Measurements from ENCODE around the gene ANKFN1.

Gene ANKFN1

DNA sequence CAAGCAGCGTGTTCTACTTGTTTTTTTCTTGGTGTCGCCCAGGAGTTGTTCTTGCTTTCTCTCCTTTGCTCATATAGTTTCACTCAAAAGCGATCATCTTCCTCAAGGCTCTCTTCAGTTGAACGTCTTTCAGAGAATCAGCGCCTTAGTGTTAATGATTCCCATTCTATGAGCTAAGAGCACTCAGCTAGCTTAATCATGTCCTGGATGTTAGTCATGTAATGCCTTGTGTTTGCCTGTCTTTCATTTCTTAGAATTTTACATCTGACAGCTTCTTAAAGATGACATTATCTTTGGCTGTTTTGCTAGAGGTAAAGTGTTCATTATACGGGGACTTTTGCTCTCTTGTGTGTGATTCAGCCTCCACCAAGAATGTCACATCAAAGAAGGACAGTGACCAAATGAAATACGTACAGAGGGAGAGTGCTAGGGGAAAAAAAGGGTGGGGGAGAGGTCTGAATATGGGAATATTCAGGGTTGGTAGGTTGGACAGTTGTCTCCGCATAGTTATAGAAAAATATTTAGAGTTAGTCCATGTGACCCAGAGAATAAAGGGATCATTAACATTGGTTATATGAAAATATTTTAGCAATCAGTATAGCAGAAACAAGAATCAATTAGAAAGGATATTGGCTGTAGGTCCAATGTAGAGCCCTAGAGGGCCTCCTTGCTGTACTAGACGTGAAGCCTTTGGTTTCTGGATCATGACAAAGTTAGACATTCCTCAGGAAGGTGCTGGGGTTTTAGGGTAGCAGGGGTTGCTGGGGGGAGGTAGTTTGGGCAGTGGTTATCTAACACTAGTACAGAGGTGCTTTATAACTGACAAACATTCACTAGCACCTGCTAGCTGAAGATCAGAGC is 31.9 kb upstream of the ANKFN1 start:
- Histone ChIP-seq H3K27me3 (replicated peaks; ENCODE audit: control insufficient read depth, insufficient read depth, low read length, poor library complexity, severe bottlenecking) (no peaks in the 10 kb centered on the region), H3K27ac (ENCODE audit: insufficient read depth, low read length, poor library complexity, severe bottlenecking) (no peak overlapping the region), H3K9me3 (ENCODE audit: control insufficient read depth, low read length) (no peaks in the 10 kb centered on the region), H3K4me1 (ENCODE audit: control insufficient read depth, insufficient read depth, low read length, poor library complexity, severe bottlenecking) (no peaks in the 10 kb centered on the region), H3K36me3 (ENCODE audit: control insufficient read depth, insufficient read depth, low read length) (no peaks in the 10 kb centered on the region), H3K4me3 (ENCODE audit: insufficient read depth, low read depth, low read length, poor library complexity, severe bottlenecking) (no peak overlapping the region)
- no peak for DNase-seq

DNA sequence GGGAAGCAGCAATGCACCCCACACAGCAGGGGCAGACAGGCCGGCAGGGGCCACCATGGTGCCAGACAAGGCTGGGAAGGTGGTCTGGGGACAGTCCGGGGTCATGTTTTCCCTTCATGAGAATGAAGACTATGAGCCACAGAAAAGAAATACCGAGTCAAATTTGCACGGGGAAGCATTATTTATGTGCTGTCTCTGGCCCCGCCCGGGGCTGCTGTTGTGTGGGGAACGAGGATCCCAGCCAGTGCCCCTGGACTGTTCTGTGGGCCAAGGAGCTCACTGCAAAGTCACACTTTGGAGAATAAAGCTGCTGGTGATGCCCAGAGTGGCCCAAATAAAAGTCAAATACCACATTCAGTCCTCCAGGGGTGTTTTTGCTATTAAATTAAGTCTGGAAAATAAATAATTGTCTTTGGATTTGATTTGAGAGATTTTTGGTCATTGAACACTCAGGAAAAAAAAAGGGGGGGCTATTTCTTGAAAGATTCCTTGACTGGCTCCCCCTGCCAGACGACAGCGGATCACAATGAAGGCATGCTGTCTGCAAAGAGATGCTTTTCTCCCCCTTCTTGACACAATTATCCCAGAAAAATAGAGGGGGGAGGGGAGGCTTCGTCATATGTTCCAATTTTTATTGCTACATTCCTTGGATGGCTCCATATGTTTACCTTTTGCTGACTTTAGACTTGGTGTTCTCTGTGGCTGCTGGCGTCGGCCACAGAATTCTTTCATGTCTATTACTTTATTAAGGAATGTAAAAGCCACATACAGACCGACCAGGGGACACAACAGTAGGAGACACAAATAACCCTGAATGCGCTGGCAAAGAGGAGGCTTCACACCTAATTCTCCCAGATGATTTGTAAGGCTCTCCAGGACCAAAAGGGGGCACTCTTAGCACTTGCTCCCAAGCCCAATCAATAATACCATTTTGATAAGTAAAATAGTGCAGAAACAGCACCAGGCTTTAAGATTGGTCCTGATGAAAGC is 27.1 kb upstream of the ANKFN1 start:
- Histone ChIP-seq H3K27ac (ENCODE audit: insufficient read depth, low read length, poor library complexity, severe bottlenecking) (no peak overlapping the region), H3K4me3 (ENCODE audit: insufficient read depth, low read depth, low read length, poor library complexity, severe bottlenecking) (no peak overlapping the region), H3K4me1 (ENCODE audit: control insufficient read depth, insufficient read depth, low read length, poor library complexity, severe bottlenecking) (no peaks in the 10 kb centered on the region), H3K27me3 (replicated peaks; ENCODE audit: control insufficient read depth, insufficient read depth, low read length, poor library complexity, severe bottlenecking) (no peaks in the 10 kb centered on the region), H3K9me3 (ENCODE audit: control insufficient read depth, low read length) (no peaks in the 10 kb centered on the region), H3K36me3 (ENCODE audit: control insufficient read depth, insufficient read depth, low read length) (no peaks in the 10 kb centered on the region)
- no peak for DNase-seq

DNA sequence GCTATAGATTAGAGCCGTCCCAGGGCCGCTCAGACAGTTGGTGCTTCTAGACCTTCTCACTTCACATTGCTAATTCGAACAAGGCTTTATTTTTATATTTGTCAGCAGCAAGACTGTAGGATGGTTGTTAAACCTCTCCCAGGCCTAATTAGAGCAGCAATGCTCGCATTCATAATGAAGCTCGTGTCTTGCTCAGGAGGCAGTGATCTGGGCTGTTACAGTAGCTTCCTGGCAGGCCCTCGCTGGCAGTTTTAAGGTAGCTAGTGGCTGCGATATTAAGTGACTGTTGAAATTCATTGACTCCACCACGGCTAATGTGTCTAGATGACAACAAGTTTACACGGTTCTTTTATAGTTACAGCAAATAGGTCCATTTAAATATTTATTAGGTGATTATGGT is 23.2 kb upstream of the ANKFN1 start:
- no peaks in the 10 kb centered on the region for H3K36me3 ChIP-seq (ENCODE audit: control insufficient read depth, insufficient read depth, low read length)
- H3K9me3 ChIP-seq (ENCODE audit: control insufficient read depth, low read length): no peaks in the 10 kb centered on the region
- H3K4me3 ChIP-seq (ENCODE audit: insufficient read depth, low read depth, low read length, poor library complexity, severe bottlenecking): no peak overlapping the region
- H3K4me1 ChIP-seq (ENCODE audit: control insufficient read depth, insufficient read depth, low read length, poor library complexity, severe bottlenecking): no peaks in the 10 kb centered on the region
- no peak for DNase-seq
- H3K27me3 ChIP-seq (replicated peaks; ENCODE audit: control insufficient read depth, insufficient read depth, low read length, poor library complexity, severe bottlenecking): no peaks in the 10 kb centered on the region
- H3K27ac ChIP-seq (ENCODE audit: insufficient read depth, low read length, poor library complexity, severe bottlenecking): no peak overlapping the region

DNA sequence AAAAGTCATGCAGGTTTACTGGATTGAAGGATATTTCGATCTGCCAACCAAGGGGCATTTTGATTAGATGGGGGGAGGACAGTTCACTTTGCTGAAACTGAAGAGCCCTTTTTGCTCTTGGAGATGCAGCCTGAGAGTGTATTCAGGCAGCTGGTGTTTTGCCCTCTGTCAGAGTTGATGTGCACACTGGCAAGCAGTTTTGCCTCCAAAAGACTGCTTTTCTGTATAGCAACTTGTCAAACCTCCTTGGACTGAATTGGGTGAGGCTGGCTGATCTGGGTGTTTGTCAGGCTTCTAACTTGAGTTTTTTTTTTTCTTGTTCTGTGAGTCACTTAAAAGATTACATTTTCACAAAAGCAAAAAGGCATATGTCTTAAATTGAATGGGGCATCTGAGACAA is 22.6 kb upstream of the ANKFN1 start:
- H3K27ac ChIP-seq (ENCODE audit: insufficient read depth, low read length, poor library complexity, severe bottlenecking): no peak overlapping the region
- no peaks in the 10 kb centered on the region for H3K36me3 ChIP-seq (ENCODE audit: control insufficient read depth, insufficient read depth, low read length)
- no peak for DNase-seq
- no peak overlapping the region for H3K4me3 ChIP-seq (ENCODE audit: insufficient read depth, low read depth, low read length, poor library complexity, severe bottlenecking)
- H3K27me3 ChIP-seq (replicated peaks; ENCODE audit: control insufficient read depth, insufficient read depth, low read length, poor library complexity, severe bottlenecking): no peaks in the 10 kb centered on the region
- H3K4me1 ChIP-seq (ENCODE audit: control insufficient read depth, insufficient read depth, low read length, poor library complexity, severe bottlenecking): no peaks in the 10 kb centered on the region
- no peaks in the 10 kb centered on the region for H3K9me3 ChIP-seq (ENCODE audit: control insufficient read depth, low read length)

DNA sequence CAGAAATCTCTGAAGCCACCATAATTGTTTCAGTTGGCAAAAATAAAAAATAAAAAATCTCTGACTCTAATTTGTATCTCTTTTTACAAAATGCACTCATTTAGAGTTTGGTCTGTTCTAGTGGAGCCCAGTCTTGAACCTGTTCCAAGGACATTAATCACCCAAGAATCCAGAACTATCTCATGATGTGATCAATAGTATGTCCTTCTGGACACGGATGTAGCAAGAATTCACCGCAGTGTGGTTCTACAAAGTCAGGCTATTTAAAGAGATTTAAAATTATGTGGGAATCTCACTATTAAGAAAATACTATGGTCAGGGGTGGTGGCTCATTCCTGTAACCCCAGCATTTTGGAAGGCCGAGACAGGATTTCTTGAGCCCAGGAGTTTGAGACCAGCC is 21.8 kb upstream of the ANKFN1 start:
- Histone ChIP-seq H3K36me3 (ENCODE audit: control insufficient read depth, insufficient read depth, low read length) (no peaks in the 10 kb centered on the region), H3K9me3 (ENCODE audit: control insufficient read depth, low read length) (no peaks in the 10 kb centered on the region), H3K4me1 (ENCODE audit: control insufficient read depth, insufficient read depth, low read length, poor library complexity, severe bottlenecking) (no peaks in the 10 kb centered on the region), H3K27me3 (replicated peaks; ENCODE audit: control insufficient read depth, insufficient read depth, low read length, poor library complexity, severe bottlenecking) (no peaks in the 10 kb centered on the region), H3K27ac (ENCODE audit: insufficient read depth, low read length, poor library complexity, severe bottlenecking) (no peak overlapping the region), H3K4me3 (ENCODE audit: insufficient read depth, low read depth, low read length, poor library complexity, severe bottlenecking) (no peak overlapping the region)
- DNase-seq: no peak

DNA sequence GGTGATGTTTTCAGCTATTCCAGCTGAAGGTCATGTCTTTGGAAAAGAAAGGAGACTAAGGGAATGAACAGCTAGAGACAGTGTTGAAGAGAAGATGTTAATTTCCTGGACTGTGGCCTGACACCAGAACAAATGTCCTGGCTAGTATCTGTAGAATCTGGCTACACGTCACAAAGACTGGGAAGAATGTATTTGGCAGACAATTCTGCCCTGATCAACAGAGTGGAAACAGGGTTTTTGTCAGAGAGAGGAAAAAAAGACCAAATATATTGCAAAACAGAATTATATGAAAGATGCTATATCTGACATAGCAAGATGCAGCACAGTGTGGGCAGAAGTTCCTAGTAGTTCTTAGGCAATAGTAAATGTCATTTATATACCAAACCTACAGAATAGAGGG is 17.0 kb upstream of the ANKFN1 start:
- Histone ChIP-seq H3K27ac (ENCODE audit: insufficient read depth, low read length, poor library complexity, severe bottlenecking) (no peak overlapping the region), H3K27me3 (replicated peaks; ENCODE audit: control insufficient read depth, insufficient read depth, low read length, poor library complexity, severe bottlenecking) (no peaks in the 10 kb centered on the region), H3K36me3 (ENCODE audit: control insufficient read depth, insufficient read depth, low read length) (no peaks in the 10 kb centered on the region), H3K4me3 (ENCODE audit: insufficient read depth, low read depth, low read length, poor library complexity, severe bottlenecking) (no peak overlapping the region), H3K4me1 (ENCODE audit: control insufficient read depth, insufficient read depth, low read length, poor library complexity, severe bottlenecking) (no peaks in the 10 kb centered on the region), H3K9me3 (ENCODE audit: control insufficient read depth, low read length) (no peaks in the 10 kb centered on the region)
- DNase-seq: no peak

DNA sequence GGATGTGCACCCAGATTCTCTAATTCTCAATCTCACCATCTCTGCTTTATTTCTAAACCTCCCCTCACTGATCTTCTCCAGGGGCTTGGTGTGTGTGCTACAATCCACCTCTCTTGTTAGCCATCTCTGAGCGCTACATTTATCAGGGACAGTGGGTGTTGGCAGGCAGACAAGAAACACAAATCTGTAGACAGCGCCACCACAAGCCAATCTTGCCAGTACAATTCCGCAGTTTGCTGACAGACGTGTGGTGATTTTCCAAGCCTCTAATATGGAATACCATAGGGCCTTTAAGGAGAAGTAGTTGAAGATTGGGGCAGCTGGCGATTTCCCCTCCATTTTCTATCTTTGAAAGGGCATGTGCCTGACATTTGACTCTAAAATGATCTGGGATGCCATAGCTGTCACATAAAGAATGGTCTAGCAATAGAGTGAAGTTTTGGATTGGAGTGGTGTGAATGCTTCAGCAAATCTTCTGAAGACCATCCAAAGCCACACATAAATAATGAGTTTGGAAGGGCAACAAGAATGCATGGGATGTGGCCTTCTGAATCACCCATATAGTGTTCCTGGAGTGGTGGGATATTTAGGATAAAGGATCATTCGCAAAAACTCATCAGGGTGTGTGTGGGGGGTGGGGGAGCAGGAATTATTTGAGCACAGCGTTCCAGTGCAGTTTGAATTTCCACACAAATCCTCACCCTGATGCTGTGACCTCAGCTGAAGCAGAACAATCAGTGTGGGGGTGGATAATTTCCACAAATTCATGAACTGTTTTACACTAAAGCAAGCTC is 12.0 kb upstream of the ANKFN1 start:
- H3K9me3 ChIP-seq (ENCODE audit: control insufficient read depth, low read length): no peaks in the 10 kb centered on the region
- no peaks in the 10 kb centered on the region for H3K27me3 ChIP-seq (replicated peaks; ENCODE audit: control insufficient read depth, insufficient read depth, low read length, poor library complexity, severe bottlenecking)
- no peaks in the 10 kb centered on the region for H3K36me3 ChIP-seq (ENCODE audit: control insufficient read depth, insufficient read depth, low read length)
- H3K4me3 ChIP-seq (ENCODE audit: insufficient read depth, low read depth, low read length, poor library complexity, severe bottlenecking): no peak overlapping the region
- no peaks in the 10 kb centered on the region for H3K4me1 ChIP-seq (ENCODE audit: control insufficient read depth, insufficient read depth, low read length, poor library complexity, severe bottlenecking)
- no peak overlapping the region for H3K27ac ChIP-seq (ENCODE audit: insufficient read depth, low read length, poor library complexity, severe bottlenecking)
- DNase-seq: no peak

DNA sequence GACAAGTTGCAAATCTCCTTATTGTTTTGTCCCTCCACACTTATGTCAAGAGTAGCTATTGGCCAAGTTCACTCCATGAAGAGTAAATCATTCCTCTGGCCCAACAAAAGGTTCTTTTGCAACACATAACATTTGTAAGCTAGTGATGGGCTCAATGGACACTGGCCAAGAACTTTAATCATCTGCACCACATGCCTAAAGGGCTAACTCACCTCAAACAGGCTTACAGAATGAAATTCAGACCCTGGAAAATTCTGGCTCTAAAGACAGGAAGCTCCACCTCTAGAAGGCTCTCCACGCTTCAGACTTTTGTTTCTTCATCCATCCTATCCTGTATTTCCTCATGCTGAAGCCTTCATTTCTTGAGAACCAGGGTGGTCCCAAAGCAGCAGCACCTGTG is 10.9 kb upstream of the ANKFN1 start:
- DNase-seq: no peak
- Histone ChIP-seq H3K27me3 (replicated peaks; ENCODE audit: control insufficient read depth, insufficient read depth, low read length, poor library complexity, severe bottlenecking) (no peaks in the 10 kb centered on the region), H3K4me1 (ENCODE audit: control insufficient read depth, insufficient read depth, low read length, poor library complexity, severe bottlenecking) (no peaks in the 10 kb centered on the region), H3K4me3 (ENCODE audit: insufficient read depth, low read depth, low read length, poor library complexity, severe bottlenecking) (no peak overlapping the region), H3K27ac (ENCODE audit: insufficient read depth, low read length, poor library complexity, severe bottlenecking) (no peak overlapping the region), H3K36me3 (ENCODE audit: control insufficient read depth, insufficient read depth, low read length) (no peaks in the 10 kb centered on the region), H3K9me3 (ENCODE audit: control insufficient read depth, low read length) (no peaks in the 10 kb centered on the region)

DNA sequence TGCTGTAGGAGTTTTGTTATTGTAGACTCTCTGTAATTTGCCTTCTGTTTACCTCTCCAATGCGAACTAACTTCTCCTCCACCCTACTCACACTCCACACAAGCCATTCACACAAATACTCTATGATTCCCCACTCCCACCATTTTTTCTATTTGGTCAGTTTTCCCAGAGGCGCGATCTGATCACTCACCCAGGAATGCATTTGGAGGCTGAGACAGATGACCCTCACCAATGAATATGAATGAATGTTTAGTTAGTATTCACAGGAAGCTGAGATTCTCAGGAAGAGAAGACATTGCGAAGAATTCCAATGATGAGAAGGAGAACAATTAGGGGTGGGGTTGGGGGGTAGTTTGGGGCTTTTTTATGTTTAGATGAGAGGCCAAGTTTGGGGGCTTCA is 10.5 kb upstream of the ANKFN1 start:
- Histone ChIP-seq H3K27ac (ENCODE audit: insufficient read depth, low read length, poor library complexity, severe bottlenecking) (no peak overlapping the region), H3K9me3 (ENCODE audit: control insufficient read depth, low read length) (no peaks in the 10 kb centered on the region), H3K4me3 (ENCODE audit: insufficient read depth, low read depth, low read length, poor library complexity, severe bottlenecking) (no peak overlapping the region), H3K36me3 (ENCODE audit: control insufficient read depth, insufficient read depth, low read length) (no peaks in the 10 kb centered on the region), H3K4me1 (ENCODE audit: control insufficient read depth, insufficient read depth, low read length, poor library complexity, severe bottlenecking) (no peaks in the 10 kb centered on the region), H3K27me3 (replicated peaks; ENCODE audit: control insufficient read depth, insufficient read depth, low read length, poor library complexity, severe bottlenecking) (no peaks in the 10 kb centered on the region)
- no peak for DNase-seq

Data from effector memory CD4-positive, alpha-beta T cell (primary cell).